LNCaP clone FGC (cell line): Measurements from ENCODE around the gene THBS2.

Experiments used
- DNase-seq: peaks from one replicate; pipeline ENCODE4 v3.0.0-alpha.2; 2011; ENCODE audit warnings: low read depth
- H3K4me3 ChIP-seq: 2 replicates; pipeline ENCODE4 v1.5.1; 2011; ENCODE audit warnings: mild to moderate bottlenecking, low read depth, low read length, control low read depth
- TF ChIP-seq, protein P1 (sequence below): IDR thresholded peaks from 2 replicates; pipeline ENCODE4 v1.5.1; 2012; ENCODE audit warnings: mild to moderate bottlenecking; ENCODE audit not compliant: control insufficient read depth, insufficient read depth; ENCODE audit errors: extremely low read depth

Gene THBS2

DNA sequence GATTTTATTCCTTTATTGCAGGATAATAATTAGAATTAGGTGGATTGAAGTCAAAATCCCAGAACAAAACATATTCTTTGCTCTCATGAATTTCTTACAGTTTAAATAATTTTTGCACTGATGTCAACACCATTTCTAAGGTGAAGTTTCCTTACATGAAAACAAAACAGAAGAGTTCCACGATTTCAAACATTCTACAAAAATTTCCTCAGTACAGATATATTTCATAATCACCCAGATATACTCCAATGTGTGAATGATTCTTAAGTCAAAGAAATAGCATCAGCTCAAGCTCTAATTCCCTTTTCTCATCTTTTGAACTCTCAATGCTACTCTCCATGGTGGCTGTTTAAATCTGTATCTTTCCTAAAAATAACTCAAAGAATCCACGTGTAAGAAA lies 39.5 kb upstream of the THBS2 start:
- TF ChIP-seq, protein P1, sequence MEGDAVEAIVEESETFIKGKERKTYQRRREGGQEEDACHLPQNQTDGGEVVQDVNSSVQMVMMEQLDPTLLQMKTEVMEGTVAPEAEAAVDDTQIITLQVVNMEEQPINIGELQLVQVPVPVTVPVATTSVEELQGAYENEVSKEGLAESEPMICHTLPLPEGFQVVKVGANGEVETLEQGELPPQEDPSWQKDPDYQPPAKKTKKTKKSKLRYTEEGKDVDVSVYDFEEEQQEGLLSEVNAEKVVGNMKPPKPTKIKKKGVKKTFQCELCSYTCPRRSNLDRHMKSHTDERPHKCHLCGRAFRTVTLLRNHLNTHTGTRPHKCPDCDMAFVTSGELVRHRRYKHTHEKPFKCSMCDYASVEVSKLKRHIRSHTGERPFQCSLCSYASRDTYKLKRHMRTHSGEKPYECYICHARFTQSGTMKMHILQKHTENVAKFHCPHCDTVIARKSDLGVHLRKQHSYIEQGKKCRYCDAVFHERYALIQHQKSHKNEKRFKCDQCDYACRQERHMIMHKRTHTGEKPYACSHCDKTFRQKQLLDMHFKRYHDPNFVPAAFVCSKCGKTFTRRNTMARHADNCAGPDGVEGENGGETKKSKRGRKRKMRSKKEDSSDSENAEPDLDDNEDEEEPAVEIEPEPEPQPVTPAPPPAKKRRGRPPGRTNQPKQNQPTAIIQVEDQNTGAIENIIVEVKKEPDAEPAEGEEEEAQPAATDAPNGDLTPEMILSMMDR: no peak
- H3K4me3 ChIP-seq: no peak overlapping the region
- DNase-seq: no peak

DNA sequence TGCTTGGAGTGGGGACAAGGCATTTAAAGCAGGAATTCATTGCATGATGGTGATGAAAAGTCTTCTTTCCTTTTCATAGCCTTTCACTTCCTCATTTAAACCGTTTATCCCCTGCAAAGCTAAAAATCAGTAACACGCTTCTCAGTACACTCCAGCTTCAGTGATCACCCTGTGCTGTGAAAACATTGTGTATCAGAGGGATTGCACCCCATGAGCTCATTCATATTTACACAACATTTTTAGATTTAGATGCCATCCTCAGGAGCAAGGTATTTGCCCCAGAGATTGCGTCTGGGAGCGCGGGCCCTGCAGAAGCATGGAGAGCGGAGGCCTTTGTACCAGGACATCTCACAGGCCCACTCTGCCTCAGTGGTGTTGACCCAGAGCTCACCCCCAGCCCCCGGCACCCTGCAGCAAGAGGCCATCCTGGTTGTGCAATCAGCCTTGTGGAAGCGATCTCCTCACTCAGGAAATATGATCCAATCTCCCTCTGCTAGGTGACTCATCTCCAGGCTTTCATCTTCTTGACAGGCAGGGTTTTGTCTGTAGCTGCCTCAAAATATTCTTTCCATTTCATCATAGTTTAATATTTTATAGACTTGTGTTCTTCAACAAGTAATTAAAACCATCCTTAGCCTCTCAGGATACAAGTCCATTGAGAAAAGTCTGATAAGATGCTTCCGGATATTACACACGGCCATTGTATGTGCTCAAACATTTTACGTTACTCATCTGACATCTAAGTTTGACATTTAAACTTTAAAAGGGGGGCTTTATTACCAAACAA lies 38.9 kb upstream of the THBS2 start:
- H3K4me3 ChIP-seq: no peak overlapping the region

DNA sequence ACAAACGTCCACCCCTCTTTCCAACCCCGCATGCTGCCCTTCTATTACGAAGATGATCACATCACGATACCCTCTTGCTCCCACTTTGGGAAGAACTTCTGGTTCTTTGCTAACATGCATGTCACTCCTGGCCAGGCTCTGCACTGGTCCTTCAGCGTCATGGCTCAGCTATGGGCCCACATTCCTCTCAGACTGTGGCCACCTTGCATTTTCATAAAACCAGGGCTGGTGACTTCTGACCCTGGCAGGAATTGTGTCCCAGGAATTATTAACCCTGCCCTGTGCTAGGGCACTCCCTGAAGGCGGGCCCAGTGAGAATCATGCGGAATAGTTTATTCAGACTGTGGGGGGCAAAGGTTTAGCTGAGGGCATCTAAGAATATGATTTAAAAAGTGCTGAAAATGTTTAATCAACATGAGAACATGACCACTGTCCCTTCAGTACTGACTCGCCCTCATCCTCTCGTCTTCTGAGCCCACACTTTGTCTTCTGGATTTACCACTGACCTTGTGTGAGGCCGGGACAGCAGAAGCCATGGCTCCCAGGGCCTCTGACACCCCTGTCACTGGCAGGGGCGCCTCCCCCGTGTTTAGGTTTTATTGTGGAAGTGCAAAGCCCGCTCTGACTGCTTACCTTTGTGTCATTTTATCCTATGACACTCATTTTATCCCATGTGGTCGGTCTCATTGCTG lies 38.1 kb upstream of the THBS2 start:
- no peak for DNase-seq
- TF ChIP-seq, protein P1: no peak
- H3K4me3 ChIP-seq: no peak overlapping the region

More for the DNA sequence above, 38.9 kb upstream of the THBS2 start:
- TF ChIP-seq, protein P1: no peak
- no peak for DNase-seq

DNA sequence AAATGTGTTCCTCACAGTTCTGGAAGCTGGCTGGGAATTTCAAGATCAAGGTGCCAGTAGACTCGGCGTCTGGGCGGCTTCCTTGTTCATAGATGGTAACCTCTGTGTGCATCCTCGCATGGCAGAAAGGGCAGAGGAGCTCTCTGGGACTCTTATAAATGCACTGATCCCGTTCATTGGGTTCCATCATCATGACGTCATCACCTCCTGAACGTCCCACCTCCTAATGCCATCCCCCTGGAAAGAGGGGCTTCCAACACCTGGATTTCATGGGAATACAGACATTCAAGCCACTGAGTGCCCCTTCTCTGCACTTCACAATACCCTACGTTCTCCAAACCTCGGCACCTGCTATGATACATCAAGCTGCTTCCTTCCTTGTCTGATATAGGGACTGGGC lies 37.5 kb upstream of the THBS2 start:
- DNase-seq: no peak
- H3K4me3 ChIP-seq: no peak overlapping the region
- TF ChIP-seq, protein P1: no peak

DNA sequence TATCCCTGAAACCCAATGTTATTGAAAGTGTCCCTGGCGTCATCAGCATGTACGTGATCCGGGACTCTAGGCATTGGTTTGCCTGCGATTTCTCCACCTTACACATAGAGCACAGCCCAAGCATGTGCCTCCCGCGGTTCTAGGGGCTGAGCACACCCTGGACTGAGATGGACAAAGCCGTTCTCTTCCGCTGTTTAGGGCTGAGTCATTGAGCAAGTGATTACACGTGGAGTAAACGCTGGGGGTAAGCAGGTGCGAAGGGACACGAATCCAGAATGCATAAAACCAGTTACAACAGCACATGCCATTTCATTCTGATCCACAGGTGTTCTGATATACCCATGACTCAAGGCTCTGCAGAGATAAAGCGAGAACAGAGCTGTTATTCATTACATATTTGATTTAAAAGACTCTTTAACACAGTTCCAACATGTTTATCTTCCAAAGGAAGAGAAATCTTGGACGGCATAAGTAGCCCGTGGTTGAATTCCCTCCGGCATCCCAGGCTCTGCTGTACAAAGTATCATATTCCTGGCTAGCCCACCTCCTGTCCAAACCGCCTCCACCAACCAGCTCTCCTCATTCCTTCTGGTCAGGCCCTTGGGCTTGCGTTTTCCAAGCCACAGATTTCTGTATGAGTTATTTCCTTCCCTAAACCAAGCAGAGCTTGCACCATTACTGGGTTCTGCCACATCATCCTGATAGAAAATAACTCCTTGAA lies 36.1 kb upstream of the THBS2 start:
- no peak overlapping the region for H3K4me3 ChIP-seq
- TF ChIP-seq, protein P1: no peak
- no peak for DNase-seq

DNA sequence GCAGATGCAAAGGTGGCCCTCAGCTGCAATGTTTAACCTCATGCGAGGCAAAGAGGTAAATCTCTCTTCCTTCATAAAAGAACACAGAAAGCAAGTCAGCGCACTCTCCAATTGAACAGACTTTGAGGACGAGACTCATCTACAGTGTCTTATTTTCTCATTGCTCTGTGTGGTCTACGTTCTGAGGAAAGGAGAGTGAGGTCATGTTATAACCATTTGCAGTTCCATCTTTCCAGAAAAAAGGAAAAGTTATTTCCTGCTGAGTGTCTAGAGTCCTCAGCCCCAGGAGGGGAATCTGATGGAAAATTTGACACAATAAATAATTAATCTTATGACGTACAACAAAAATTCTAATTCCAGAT lies 35.6 kb upstream of the THBS2 start:
- TF ChIP-seq, protein P1: no peak
- no peak overlapping the region for H3K4me3 ChIP-seq

More for the DNA sequence above, 35.6 kb upstream of the THBS2 start:
- no peak for DNase-seq
